NCI-H510A (cell line): Measurements from ENCODE around the gene COLEC11.

Source experiments
- DNase-seq: peaks from one replicate; lab custom pipeline; 2025; lab: John Stamatoyannopoulos, UW

Gene COLEC11

GRCh38 chr2:3639015-3639630 lies 44.2 kb downstream of the COLEC11 start:
- DNase-seq: no peak

GRCh38 chr2:3639653-3640052 lies 44.7 kb downstream of the COLEC11 start:
- no peak for DNase-seq

GRCh38 chr2:3641181-3641580 lies 46.3 kb downstream of the COLEC11 start:
- DNase-seq: no peak

GRCh38 chr2:3641841-3642421 lies 47.0 kb downstream of the COLEC11 start:
- no peak for DNase-seq

GRCh38 chr2:3642521-3643215 lies 47.8 kb downstream of the COLEC11 start:
- no peak for DNase-seq

GRCh38 chr2:3643371-3644245 lies 48.7 kb downstream of the COLEC11 start:
- DNase-seq: no peak

- no peak for DNase-seq
Observed at GRCh38 chr2:3644246-3644525, 49.3 kb downstream of the COLEC11 start.

GRCh38 chr2:3644891-3645605 lies 50.1 kb downstream of the COLEC11 start:
- DNase-seq: no peak

- DNase-seq: no peak
Observed at GRCh38 chr2:3645745-3646389, 51.0 kb downstream of the COLEC11 start.

GRCh38 chr2:3646446-3646845 lies 51.5 kb downstream of the COLEC11 start:
- DNase-seq: no peak

- DNase-seq: no peak
Observed at GRCh38 chr2:3647246-3647645, 52.3 kb downstream of the COLEC11 start.

- DNase-seq: no peak
Observed at GRCh38 chr2:3647831-3648651, 53.1 kb downstream of the COLEC11 start.

- no peak for DNase-seq
Observed at GRCh38 chr2:3648652-3649177, 53.8 kb downstream of the COLEC11 start.

GRCh38 chr2:3649581-3649980 lies 54.7 kb downstream of the COLEC11 start:
- DNase-seq: no peak

GRCh38 chr2:3650140-3650920 lies 55.4 kb downstream of the COLEC11 start:
- no peak for DNase-seq

GRCh38 chr2:3651691-3652648 lies 57.1 kb downstream of the COLEC11 start:
- DNase-seq: peak; percentile 97

- no peak for DNase-seq
Observed at GRCh38 chr2:3652896-3653625, 58.1 kb downstream of the COLEC11 start.

GRCh38 chr2:3654011-3654410 lies 59.1 kb downstream of the COLEC11 start:
- no peak for DNase-seq
